Thymus (tissue), 11 donors: ENCODE data around the gene FCGR3A. TPM values are rescaled to one million over a fixed set of nuclear protein-coding genes. Genes with fewer than 3 reads are reported as not detected.
"Not testable (repeated sequence)": the region's sequence is repeated elsewhere in the genome, so short reads cannot be mapped to it uniquely, and the experiment has no call there.

Experiments
- DNase-seq, 9 donors: peaks; one replicate each; pipeline ENCODE4 v3.0.0-alpha.2; 2013; ENCODE audit warnings: low spot score in 9 of 9, low read depth in 6 of 9, missing footprints in 1 of 9
- H3K27ac ChIP-seq, 2 donors: one replicate each; pipeline ENCODE4 v1.5.1; 2013; ENCODE audit warnings: control low read depth in 1 of 2, low read depth in 1 of 2, low read length in 1 of 2, mild to moderate bottlenecking in 1 of 2, moderate library complexity in 1 of 2
- H3K27me3 ChIP-seq, 2 donors: one replicate each; pipeline ENCODE4 v1.5.1; 2013; ENCODE audit warnings: low read length in 1 of 2; ENCODE audit not compliant: control insufficient read depth in 2 of 2, insufficient read depth in 1 of 2
- H3K36me3 ChIP-seq, 2 donors: one replicate each; pipeline ENCODE4 v1.5.1; 2013; ENCODE audit warnings: low read length in 1 of 2, mild to moderate bottlenecking in 1 of 2, moderate library complexity in 1 of 2; ENCODE audit not compliant: control insufficient read depth in 2 of 2, insufficient read depth in 2 of 2
- H3K4me1 ChIP-seq, 2 donors: one replicate each; pipeline ENCODE4 v1.5.1; 2013; ENCODE audit warnings: low read length in 2 of 2; ENCODE audit not compliant: control insufficient read depth in 2 of 2, insufficient read depth in 2 of 2
- H3K4me3 ChIP-seq, 2 donors: one replicate each; pipeline ENCODE4 v1.5.1; 2013; ENCODE audit warnings: low read length in 2 of 2, control low read depth in 1 of 2, mild to moderate bottlenecking in 1 of 2
- H3K9me3 ChIP-seq, 2 donors: one replicate each; pipeline ENCODE4 v1.5.1; 2013; ENCODE audit warnings: low read length in 1 of 2, mild to moderate bottlenecking in 1 of 2; ENCODE audit not compliant: control insufficient read depth in 2 of 2, insufficient read depth in 1 of 2
- WGBS: extraction: QIAGEN DNeasy Blood & Tissue Kit; methylation state at CpG from one replicate; pipeline ENCODE4 v1.1.7; 2013; 5-methylcytosine and 5-hydroxymethylcytosine counted together
- polyA plus RNA-seq: library from polyadenylated mRNA; stranded (reverse); fragments of 200-250 nt; gene quantifications from one replicate; pipeline ENCODE4 v1.2.3, GENCODE V29; 2013
- total RNA-seq: library from RNA; stranded (reverse); fragments of 120-200 nt; gene quantifications from one replicate; pipeline ENCODE4 v1.2.4, GENCODE V29; 2013
- donor health status: healthy.

Gene FCGR3A
- total and polyA plus RNA-seq, 2 donors, result 9.0 to 41.1 TPM

GRCh38 chr1:161589365-161589764 is 39.7 kb upstream of the FCGR3A start:
- WGBS, result 92% methylated on average over 8 of the region's 8 CpGs
- not testable (repeated sequence) for H3K27me3 ChIP-seq, H3K4me3 ChIP-seq, H3K36me3 ChIP-seq, H3K4me1 ChIP-seq, DNase-seq, H3K9me3 ChIP-seq, H3K27ac ChIP-seq

- H3K36me3 ChIP-seq, H3K27me3 ChIP-seq, DNase-seq, H3K9me3 ChIP-seq, H3K4me3 ChIP-seq, H3K4me1 ChIP-seq, H3K27ac ChIP-seq: not testable (repeated sequence)
- WGBS, result no CpG with 5 or more reads among the region's 6 CpGs
Observed at GRCh38 chr1:161588596-161588995, 39.0 kb upstream of the FCGR3A start.

- DNase-seq, H3K36me3 ChIP-seq, H3K4me1 ChIP-seq, H3K27ac ChIP-seq, H3K27me3 ChIP-seq, H3K4me3 ChIP-seq, H3K9me3 ChIP-seq: not testable (repeated sequence)
- no CpG with 5 or more reads among the region's 4 CpGs for WGBS
Observed at GRCh38 chr1:161582882-161583281, 33.3 kb upstream of the FCGR3A start.

DNA sequence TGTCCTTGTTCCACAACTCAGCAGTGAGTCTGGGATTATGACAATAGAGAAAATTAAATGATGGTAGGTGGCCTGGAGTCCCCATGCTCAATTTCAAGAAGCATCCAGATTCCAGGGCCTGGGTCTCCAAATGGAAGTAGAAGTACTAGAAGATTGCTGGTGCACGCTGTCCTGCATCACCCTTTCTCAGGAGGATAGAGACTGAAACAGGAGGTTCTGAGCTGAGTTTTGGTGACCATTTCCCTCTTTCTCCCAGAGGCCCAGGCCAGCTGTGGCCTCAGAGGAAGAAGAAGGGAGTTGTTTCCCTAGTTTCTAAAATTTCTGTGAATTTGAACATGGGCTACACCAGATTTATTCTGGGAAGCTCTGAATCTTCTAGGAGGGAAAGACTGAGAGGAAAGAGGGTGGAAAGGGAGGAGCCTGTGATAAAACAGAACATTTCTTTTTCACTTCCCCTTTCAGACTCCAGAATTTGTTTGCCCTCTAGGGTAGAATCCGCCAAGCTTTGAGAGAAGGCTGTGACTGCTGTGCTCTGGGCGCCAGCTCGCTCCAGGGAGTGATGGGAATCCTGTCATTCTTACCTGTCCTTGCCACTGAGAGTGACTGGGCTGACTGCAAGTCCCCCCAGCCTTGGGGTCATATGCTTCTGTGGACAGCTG is 31.4 kb upstream of the FCGR3A start:
- not testable (repeated sequence) for H3K27me3 ChIP-seq, H3K9me3 ChIP-seq, DNase-seq, H3K4me1 ChIP-seq, H3K27ac ChIP-seq, H3K36me3 ChIP-seq, H3K4me3 ChIP-seq
- WGBS, result no CpG with 5 or more reads among the region's 4 CpGs

DNA sequence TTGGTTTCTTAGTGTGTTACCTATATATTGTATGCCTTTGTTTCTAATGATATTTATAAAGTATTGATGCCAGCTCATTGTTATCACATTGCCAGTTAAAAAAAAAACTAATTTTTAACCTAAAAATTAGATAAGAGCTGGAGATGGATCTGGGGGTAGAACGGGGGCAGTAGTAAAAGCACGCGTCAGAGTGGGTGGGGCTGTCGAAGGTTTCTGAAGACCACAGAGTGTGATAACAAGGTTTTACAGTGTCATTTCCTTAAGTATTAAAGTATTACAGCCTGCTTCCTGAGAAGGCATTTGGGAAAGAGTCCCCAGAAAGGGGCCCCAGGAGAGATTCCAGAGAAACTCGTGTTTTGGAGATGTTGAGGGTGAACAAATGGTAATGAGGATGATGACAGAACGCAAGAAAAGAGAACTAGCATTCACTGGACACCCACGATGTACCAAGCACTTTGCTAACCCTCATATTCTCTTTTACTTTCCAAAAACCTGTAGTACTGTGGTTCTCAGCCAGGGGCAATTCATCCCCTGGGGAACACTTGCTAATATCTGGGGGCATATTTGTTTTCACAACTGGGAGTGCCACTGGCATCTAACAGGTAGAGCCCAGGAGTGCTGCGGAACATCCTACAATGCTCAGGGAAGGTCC is 30.4 kb upstream of the FCGR3A start:
- H3K36me3 ChIP-seq, DNase-seq, H3K4me1 ChIP-seq, H3K27ac ChIP-seq, H3K27me3 ChIP-seq, H3K4me3 ChIP-seq, H3K9me3 ChIP-seq: not testable (repeated sequence)
- 13% methylated on average over 1 of the region's 8 CpGs for WGBS

GRCh38 chr1:161576676-161577075 is 27.1 kb upstream of the FCGR3A start:
- H3K9me3 ChIP-seq, H3K27ac ChIP-seq, H3K27me3 ChIP-seq, H3K4me3 ChIP-seq, H3K36me3 ChIP-seq, H3K4me1 ChIP-seq, DNase-seq: not testable (repeated sequence)

DNA sequence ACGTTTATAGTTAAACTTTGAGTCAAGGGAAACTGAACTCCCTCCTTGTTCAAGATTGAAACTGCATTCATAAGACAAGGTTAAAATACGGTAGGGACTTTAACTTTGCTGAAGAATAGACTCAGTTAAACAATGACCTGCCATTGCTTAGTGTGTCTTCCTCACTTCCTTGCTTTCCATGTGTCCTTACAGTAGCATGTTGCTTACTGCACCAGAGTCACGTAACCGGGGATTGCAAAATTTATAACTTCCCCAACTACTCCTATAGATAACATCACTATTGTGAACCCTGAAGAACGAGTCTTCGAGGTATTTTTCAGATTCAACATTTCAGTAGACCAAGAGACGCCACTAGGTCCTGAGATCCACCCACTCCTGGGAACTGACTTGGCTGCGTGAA is 22.1 kb upstream of the FCGR3A start:
- H3K36me3 ChIP-seq, H3K9me3 ChIP-seq, H3K27me3 ChIP-seq, DNase-seq, H3K4me1 ChIP-seq, H3K4me3 ChIP-seq, H3K27ac ChIP-seq: not testable (repeated sequence)
- WGBS, result 32% methylated on average over 2 of the region's 8 CpGs

DNA sequence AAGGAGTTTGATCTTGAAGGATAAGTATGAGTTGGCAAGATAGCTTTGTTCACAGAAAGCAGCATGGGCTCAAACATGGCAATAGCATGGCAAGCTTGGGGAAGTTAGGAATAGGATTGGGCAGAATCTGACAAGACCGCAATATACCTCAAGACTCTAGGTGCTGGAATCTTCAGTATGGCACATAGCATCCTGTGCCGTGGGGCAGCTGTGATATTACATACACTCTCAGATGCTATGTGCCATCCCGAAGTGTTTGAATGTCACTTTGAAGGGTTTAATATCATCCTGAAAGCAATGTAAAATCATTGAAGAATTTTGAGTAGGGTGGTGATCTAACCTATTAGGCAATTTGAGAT is 17.0 kb upstream of the FCGR3A start:
- not testable (repeated sequence) for H3K4me3 ChIP-seq, H3K9me3 ChIP-seq, H3K27me3 ChIP-seq, H3K27ac ChIP-seq, DNase-seq, H3K36me3 ChIP-seq, H3K4me1 ChIP-seq
- 100% methylated on average over 1 of the region's 3 CpGs for WGBS

DNA sequence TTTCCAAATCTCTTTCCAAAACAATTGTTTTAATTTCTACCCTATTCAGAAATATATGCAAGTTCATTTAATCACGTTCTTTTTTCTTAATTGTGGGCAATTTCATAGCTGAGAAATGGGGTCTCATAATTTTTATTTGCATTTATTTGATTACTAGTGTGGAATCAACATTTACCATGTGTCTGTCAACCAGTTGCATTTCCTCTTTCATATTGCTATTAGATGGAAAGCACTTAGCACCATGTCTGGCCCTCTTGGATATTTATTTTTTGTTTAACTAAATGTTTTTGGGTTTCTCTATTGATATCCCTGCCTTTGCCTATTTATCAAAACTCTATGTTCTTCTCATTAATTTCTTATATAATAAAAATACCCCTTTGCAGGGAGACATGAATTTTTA is 13.9 kb upstream of the FCGR3A start:
- not testable (repeated sequence) for H3K4me1 ChIP-seq, H3K4me3 ChIP-seq, H3K27ac ChIP-seq, H3K9me3 ChIP-seq, H3K36me3 ChIP-seq, H3K27me3 ChIP-seq, DNase-seq
- WGBS, result 96% methylated on average over 1 of the region's 1 CpG
